Measurements from ENCODE around the gene NOLC1.
A peak's percentile ranks its signal among the peaks of the same experiment; 100 is the strongest.

Gene NOLC1

GRCh38 chr10:102123223-102123622 lies 29.0 kb upstream of the NOLC1 start:
- H3K4me2 ChIP-seq (ENCODE audit: low read depth, low read length, poor library complexity, severe bottlenecking): no peak overlapping the region
- H3F3A ChIP-seq (ENCODE audit: insufficient read depth): peaks cover 13% of the 10 kb centered on the region
- H3K27me3 ChIP-seq (ENCODE audit: low read length): no peaks in the 10 kb centered on the region
- no peak overlapping the region for H3K27ac ChIP-seq (ENCODE audit: low read depth, low read length)
- no peaks in the 10 kb centered on the region for H3K36me3 ChIP-seq (ENCODE audit: low read length)
- H3K79me2 ChIP-seq (ENCODE audit: insufficient read depth, low read length): peaks cover 16% of the 10 kb centered on the region; the same call in 1 of the 2 replicates
- no peak overlapping the region for H3K4me3 ChIP-seq (ENCODE audit: insufficient read depth, low read length, poor library complexity, severe bottlenecking)
- H4K20me1 ChIP-seq (ENCODE audit: low read depth, low read length): no peaks in the 10 kb centered on the region
- H2AFZ ChIP-seq (ENCODE audit: low read depth, low read length, severe bottlenecking): no peak overlapping the region
- no peaks in the 10 kb centered on the region for H3K9me3 ChIP-seq (ENCODE audit: insufficient read depth, low read length)
- H3K9ac ChIP-seq (ENCODE audit: low read length): no peak overlapping the region
- TF ChIP-seq EZH2phosphoT487 (conservative IDR thresholded peaks at IDR 0.05; ENCODE audit: low read length): no peak
- H3K9me2 ChIP-seq (replicated peaks; ENCODE audit: insufficient read depth, low read length): no peaks in the 10 kb centered on the region

- Histone ChIP-seq H3K79me2 (ENCODE audit: insufficient read depth, low read length) (peaks cover 37% of the 10 kb centered on the region), H3F3A (ENCODE audit: insufficient read depth) (peaks cover 8% of the 10 kb centered on the region; the same call in 1 of the 2 replicates), H4K20me1 (ENCODE audit: low read depth, low read length) (peaks cover 13% of the 10 kb centered on the region; the same call in 1 of the 2 replicates), H3K36me3 (ENCODE audit: low read length) (no peaks in the 10 kb centered on the region), H3K4me3 (ENCODE audit: insufficient read depth, low read length, poor library complexity, severe bottlenecking) (peak overlapping the region; percentile 89), H3K9me2 (replicated peaks; ENCODE audit: insufficient read depth, low read length) (no peaks in the 10 kb centered on the region), H3K27me3 (ENCODE audit: low read length) (no peaks in the 10 kb centered on the region), H3K4me2 (ENCODE audit: low read depth, low read length, poor library complexity, severe bottlenecking) (peak overlapping the region; percentile 75), H3K9me3 (ENCODE audit: insufficient read depth, low read length) (no peaks in the 10 kb centered on the region), H3K27ac (ENCODE audit: low read depth, low read length) (no peak overlapping the region), H2AFZ (ENCODE audit: low read depth, low read length, severe bottlenecking) (peak overlapping the region; percentile 98), H3K9ac (ENCODE audit: low read length) (peak overlapping the region; percentile 92; the same call in 1 of the 2 replicates)
- TF ChIP-seq CTCF (IDR thresholded peaks at IDR 0.05; ENCODE audit: insufficient read depth, low read length, poor library complexity, severe bottlenecking) (no peak), EZH2phosphoT487 (conservative IDR thresholded peaks at IDR 0.05; ENCODE audit: low read length) (no peak)
Observed at GRCh38 chr10:102131286-102132170, 20.7 kb upstream of the NOLC1 start.

GRCh38 chr10:102132193-102132562 lies 20.0 kb upstream of the NOLC1 start:
- Histone ChIP-seq H3K9me3 (ENCODE audit: insufficient read depth, low read length) (no peaks in the 10 kb centered on the region), H3K4me3 (ENCODE audit: insufficient read depth, low read length, poor library complexity, severe bottlenecking) (peak overlapping the region; percentile 89), H3K4me2 (ENCODE audit: low read depth, low read length, poor library complexity, severe bottlenecking) (peak overlapping the region; percentile 75), H3F3A (ENCODE audit: insufficient read depth) (peaks cover 8% of the 10 kb centered on the region; the same call in 1 of the 2 replicates), H4K20me1 (ENCODE audit: low read depth, low read length) (peaks cover 13% of the 10 kb centered on the region; the same call in 1 of the 2 replicates), H2AFZ (ENCODE audit: low read depth, low read length, severe bottlenecking) (peak overlapping the region; percentile 98), H3K27me3 (ENCODE audit: low read length) (no peaks in the 10 kb centered on the region), H3K79me2 (ENCODE audit: insufficient read depth, low read length) (peaks cover 44% of the 10 kb centered on the region), H3K27ac (ENCODE audit: low read depth, low read length) (peak overlapping the region; percentile 67; the same call in 1 of the 2 replicates), H3K9me2 (replicated peaks; ENCODE audit: insufficient read depth, low read length) (no peaks in the 10 kb centered on the region), H3K9ac (ENCODE audit: low read length) (peak overlapping the region; percentile 92), H3K36me3 (ENCODE audit: low read length) (no peaks in the 10 kb centered on the region)
- TF ChIP-seq CTCF (IDR thresholded peaks at IDR 0.05; ENCODE audit: insufficient read depth, low read length, poor library complexity, severe bottlenecking) (no peak), EZH2phosphoT487 (conservative IDR thresholded peaks at IDR 0.05; ENCODE audit: low read length) (no peak)

Data from SU-DHL-6 (cell line).